ENCODE data around the gene ELFN2. TPM values are rescaled to one million over a fixed set of nuclear protein-coding genes. Genes with fewer than 3 reads are reported as not detected.

ELFN2 gene
- total RNA-seq, 6 experiments from 2014 or later = 1.2 to 5.8 (median 1.4) TPM

DNA sequence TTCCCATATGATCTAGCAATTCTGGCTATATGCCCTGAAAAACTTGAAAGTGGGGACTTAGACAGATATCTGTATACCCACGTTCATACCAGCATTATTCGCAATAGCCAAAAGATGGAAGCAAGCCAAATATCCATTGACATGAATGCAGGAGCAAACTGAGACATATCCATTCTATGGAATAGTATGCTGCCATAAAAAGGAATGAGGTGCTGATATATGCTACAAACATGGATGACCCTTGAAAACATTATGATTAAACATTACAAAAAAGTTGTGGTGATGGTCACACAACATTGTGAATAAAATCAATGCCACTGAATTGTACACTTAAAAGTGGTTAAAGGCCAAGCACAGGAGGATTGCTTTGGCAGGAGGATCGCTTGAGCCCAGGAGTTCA is 33.4 kb upstream of the ELFN2 start:
- peaks cover 18% of the 10 kb centered on the region for H3K27me3 Mint-ChIP-seq (ENCODE audit: insufficient read depth)
- no peak overlapping the region for H3K4me3 Mint-ChIP-seq
- TF ChIP-seq, protein P1, sequence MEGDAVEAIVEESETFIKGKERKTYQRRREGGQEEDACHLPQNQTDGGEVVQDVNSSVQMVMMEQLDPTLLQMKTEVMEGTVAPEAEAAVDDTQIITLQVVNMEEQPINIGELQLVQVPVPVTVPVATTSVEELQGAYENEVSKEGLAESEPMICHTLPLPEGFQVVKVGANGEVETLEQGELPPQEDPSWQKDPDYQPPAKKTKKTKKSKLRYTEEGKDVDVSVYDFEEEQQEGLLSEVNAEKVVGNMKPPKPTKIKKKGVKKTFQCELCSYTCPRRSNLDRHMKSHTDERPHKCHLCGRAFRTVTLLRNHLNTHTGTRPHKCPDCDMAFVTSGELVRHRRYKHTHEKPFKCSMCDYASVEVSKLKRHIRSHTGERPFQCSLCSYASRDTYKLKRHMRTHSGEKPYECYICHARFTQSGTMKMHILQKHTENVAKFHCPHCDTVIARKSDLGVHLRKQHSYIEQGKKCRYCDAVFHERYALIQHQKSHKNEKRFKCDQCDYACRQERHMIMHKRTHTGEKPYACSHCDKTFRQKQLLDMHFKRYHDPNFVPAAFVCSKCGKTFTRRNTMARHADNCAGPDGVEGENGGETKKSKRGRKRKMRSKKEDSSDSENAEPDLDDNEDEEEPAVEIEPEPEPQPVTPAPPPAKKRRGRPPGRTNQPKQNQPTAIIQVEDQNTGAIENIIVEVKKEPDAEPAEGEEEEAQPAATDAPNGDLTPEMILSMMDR (IDR thresholded peaks at IDR 0.05) = no peak
- no peak for DNase-seq
- no peak overlapping the region for H3K27ac Mint-ChIP-seq
- H3K36me3 Mint-ChIP-seq (ENCODE audit: low read depth) = no peaks in the 10 kb centered on the region
- no peaks in the 10 kb centered on the region for H3K9me3 Mint-ChIP-seq
- peaks cover 19% of the 10 kb centered on the region for H3K4me1 Mint-ChIP-seq (ENCODE audit: low read depth)

GRCh38 chr22:37459206-37459605 is 31.9 kb upstream of the ELFN2 start:
- TF ChIP-seq, protein P1 (IDR thresholded peaks at IDR 0.05) = no peak
- Mint-ChIP-seq H3K4me3 (no peak overlapping the region), H3K9me3 (no peaks in the 10 kb centered on the region), H3K27ac (no peak overlapping the region), H3K36me3 (ENCODE audit: low read depth) (no peaks in the 10 kb centered on the region), H3K27me3 (ENCODE audit: insufficient read depth) (peaks cover 18% of the 10 kb centered on the region), H3K4me1 (ENCODE audit: low read depth) (peaks cover 30% of the 10 kb centered on the region)
- DNase-seq = no peak

GRCh38 chr22:37457093-37457893 is 30.0 kb upstream of the ELFN2 start:
- H3K4me3 Mint-ChIP-seq = no peak overlapping the region
- TF ChIP-seq, protein P1 (IDR thresholded peaks at IDR 0.05) = peak; percentile 99
- H3K9me3 Mint-ChIP-seq = no peaks in the 10 kb centered on the region
- DNase-seq = peak; percentile 29
- H3K27ac Mint-ChIP-seq = no peak overlapping the region
- H3K27me3 Mint-ChIP-seq (ENCODE audit: insufficient read depth) = peaks cover 15% of the 10 kb centered on the region
- H3K4me1 Mint-ChIP-seq (ENCODE audit: low read depth) = peaks cover 32% of the 10 kb centered on the region
- no peaks in the 10 kb centered on the region for H3K36me3 Mint-ChIP-seq (ENCODE audit: low read depth)

DNA sequence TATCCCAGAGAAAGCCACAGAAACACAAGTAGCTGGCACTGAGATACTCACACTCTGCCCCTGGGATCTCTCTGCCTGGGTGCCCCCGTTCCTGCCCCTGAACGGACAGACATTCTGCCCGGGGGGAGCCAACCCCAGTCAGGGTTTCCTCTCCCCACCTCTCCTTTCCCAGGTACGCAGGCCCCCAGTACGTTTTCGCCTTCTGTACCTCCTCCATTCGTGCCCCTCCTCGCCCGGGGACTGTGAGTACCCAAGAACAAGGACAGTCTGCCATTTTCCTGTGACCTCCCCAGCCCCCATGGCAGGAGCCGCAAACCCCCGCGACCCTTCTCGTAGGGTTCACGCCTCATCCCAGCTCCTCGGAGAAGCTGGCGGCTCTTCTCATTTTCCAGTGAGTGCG is 29.1 kb upstream of the ELFN2 start:
- DNase-seq = no peak
- H3K27ac Mint-ChIP-seq = peak overlapping the region; percentile 10; the same call in 1 of the 2 replicates
- peaks cover 32% of the 10 kb centered on the region for H3K4me1 Mint-ChIP-seq (ENCODE audit: low read depth)
- no peak overlapping the region for H3K4me3 Mint-ChIP-seq
- no peaks in the 10 kb centered on the region for H3K9me3 Mint-ChIP-seq
- peaks cover 3% of the 10 kb centered on the region for H3K36me3 Mint-ChIP-seq (ENCODE audit: low read depth)
- peaks cover 11% of the 10 kb centered on the region for H3K27me3 Mint-ChIP-seq (ENCODE audit: insufficient read depth)
- TF ChIP-seq, protein P1 (IDR thresholded peaks at IDR 0.05) = no peak

- H3K36me3 Mint-ChIP-seq (ENCODE audit: low read depth) = peaks cover 7% of the 10 kb centered on the region
- peaks cover 32% of the 10 kb centered on the region for H3K4me1 Mint-ChIP-seq (ENCODE audit: low read depth)
- H3K9me3 Mint-ChIP-seq = peaks cover 4% of the 10 kb centered on the region; the same call in 1 of the 2 replicates
- TF ChIP-seq, protein P1 (IDR thresholded peaks at IDR 0.05) = no peak
- peak; percentile 23 for DNase-seq
- peak overlapping the region; percentile 92; the same call in 1 of the 2 replicates for H3K27ac Mint-ChIP-seq
- peak overlapping the region; percentile 78 for H3K4me3 Mint-ChIP-seq
- peaks cover 11% of the 10 kb centered on the region for H3K27me3 Mint-ChIP-seq (ENCODE audit: insufficient read depth)
Measured at GRCh38 chr22:37455896-37456295, 28.6 kb upstream of the ELFN2 start.
